ENCODE data around the gene CREBBP. TPM values are rescaled to one million over a fixed set of nuclear protein-coding genes. Genes with fewer than 3 reads are reported as not detected.

Gene CREBBP
- total and polyA plus RNA-seq, 7 donors = 5.4 to 85.3 (median 39.5) TPM

- H3K4me1 ChIP-seq = peaks cover 0 to 66% (median 37%) of the 10 kb centered on the region in 4 donors
- H3K27ac ChIP-seq = no peak overlapping the region
- H3K27me3 ChIP-seq = no peaks in the 10 kb centered on the region
- no peaks in the 10 kb centered on the region for H3K36me3 ChIP-seq
- DNase-seq = no peak
- H3K4me3 ChIP-seq = no peak overlapping the region
- no peaks in the 10 kb centered on the region for H3K9me3 ChIP-seq
- intact Hi-C loops (cut with DNase I) = no loop called here
- TF ChIP-seq POLR2A (IDR thresholded peaks at IDR 0.05) = no peak
- WGBS, 2 donors = 69 to 81% methylated on average over 5 of the region's 5 CpGs
Measured at GRCh38 chr16:3837851-3838586, 42.5 kb downstream of the CREBBP start.

GRCh38 chr16:3836641-3837040, 43.9 kb downstream of the CREBBP start:
- Histone ChIP-seq H3K4me3 (no peak overlapping the region), H3K27ac (no peak overlapping the region), H3K27me3 (no peaks in the 10 kb centered on the region), H3K9me3 (no peaks in the 10 kb centered on the region), H3K36me3 (no peaks in the 10 kb centered on the region), H3K4me1 (peaks cover 0 to 53% (median 23%) of the 10 kb centered on the region in 4 donors)
- DNase-seq = no peak
- no peak for TF ChIP-seq POLR2AphosphoS5 (IDR thresholded peaks at IDR 0.05)
- no peak for TF ChIP-seq POLR2A (IDR thresholded peaks at IDR 0.05)
- TF ChIP-seq CTCF (IDR thresholded peaks at IDR 0.05) = no peak
- no peak for TF ChIP-seq EP300 (IDR thresholded peaks at IDR 0.05)
- intact Hi-C loops (cut with DNase I) = no loop called here
- 91 to 96% methylated on average over 4 of the region's 4 CpGs for WGBS, 2 donors

GRCh38 chr16:3835089-3835602, 45.4 kb downstream of the CREBBP start:
- no peaks in the 10 kb centered on the region for H3K27me3 ChIP-seq
- WGBS, 2 donors = 92 to 94% methylated on average over 7 of the region's 7 CpGs
- no peak overlapping the region for H3K27ac ChIP-seq
- H3K4me1 ChIP-seq = peaks cover 0 to 43% (median 16%) of the 10 kb centered on the region in 4 donors
- no peak for DNase-seq
- intact Hi-C loops (cut with DNase I) = no loop called here
- TF ChIP-seq CTCF (IDR thresholded peaks at IDR 0.05) (no peak), POLR2AphosphoS5 (IDR thresholded peaks at IDR 0.05) (no peak), EP300 (IDR thresholded peaks at IDR 0.05) (no peak), POLR2A (IDR thresholded peaks at IDR 0.05) (no peak)
- no peaks in the 10 kb centered on the region for H3K9me3 ChIP-seq
- no peaks in the 10 kb centered on the region for H3K36me3 ChIP-seq
- no peak overlapping the region for H3K4me3 ChIP-seq

- intact Hi-C loops (cut with DNase I) = no loop called here
- peaks cover 0 to 45% (median 17%) of the 10 kb centered on the region in 4 donors for H3K4me1 ChIP-seq
- H3K4me3 ChIP-seq = no peak overlapping the region
- H3K36me3 ChIP-seq = no peaks in the 10 kb centered on the region
- 97% methylated on average over 4 of the region's 4 CpGs for WGBS, 2 donors
- no peaks in the 10 kb centered on the region for H3K9me3 ChIP-seq
- no peak for DNase-seq
- no peaks in the 10 kb centered on the region for H3K27me3 ChIP-seq
- TF ChIP-seq POLR2AphosphoS5 (IDR thresholded peaks at IDR 0.05) (no peak), EP300 (IDR thresholded peaks at IDR 0.05) (no peak), CTCF (IDR thresholded peaks at IDR 0.05) (no peak), POLR2A (IDR thresholded peaks at IDR 0.05) (no peak)
- no peak overlapping the region for H3K27ac ChIP-seq
Measured at GRCh38 chr16:3832668-3833067, 47.8 kb downstream of the CREBBP start.

- 93 to 97% methylated on average over 9 of the region's 9 CpGs for WGBS, 2 donors
- no peaks in the 10 kb centered on the region for H3K27me3 ChIP-seq
- H3K9me3 ChIP-seq = no peaks in the 10 kb centered on the region
- intact Hi-C loops (cut with DNase I) = no loop called here
- H3K4me3 ChIP-seq = no peak overlapping the region
- peaks cover 0 to 45% (median 27%) of the 10 kb centered on the region in 4 donors for H3K4me1 ChIP-seq
- no peak for DNase-seq
- no peak for TF ChIP-seq POLR2A (IDR thresholded peaks at IDR 0.05)
- no peak for TF ChIP-seq CTCF (IDR thresholded peaks at IDR 0.05)
- TF ChIP-seq POLR2AphosphoS5 (IDR thresholded peaks at IDR 0.05) = no peak
- TF ChIP-seq EP300 (IDR thresholded peaks at IDR 0.05) = no peak
- H3K27ac ChIP-seq = peak overlapping the region in 1 of 4 donors; percentile 54
- H3K36me3 ChIP-seq = no peaks in the 10 kb centered on the region
Measured at GRCh38 chr16:3830625-3831254, 49.8 kb downstream of the CREBBP start.
